SK-N-SH treated with all-trans-retinoic acid at 6 μM for 48 hours (cell line): ENCODE data around the gene RAX2.

ENCODE experiments used
- ATAC-seq: fragments of 200-7000 bp; cut with Tn5 transposase; 3 replicates; pipeline ENCODE4 v1.9.1; 2020; ENCODE audit warnings: mild to moderate bottlenecking, moderate library complexity
- ARNTL ChIP-seq: fragments of 450-650 bp; formaldehyde crosslinking; IDR thresholded peaks from 2 replicates; pipeline ENCODE4 v1.5.0; 2020; ENCODE audit warnings: low read depth, mild to moderate bottlenecking, moderate library complexity, borderline replicate concordance
- BACH2 ChIP-seq: fragments of 250-450 bp; sonication (Bioruptor Pico); IDR thresholded peaks from 2 replicates; pipeline ENCODE4 v1.9.0; 2021; ENCODE audit warnings: mild to moderate bottlenecking, borderline replicate concordance
- CSDC2 ChIP-seq: fragments of 250-450 bp; sonication (Bioruptor Pico); IDR thresholded peaks from 2 replicates; pipeline ENCODE4 v1.5.0; 2020; ENCODE audit warnings: mild to moderate bottlenecking, moderate library complexity
- ESRRG ChIP-seq: fragments of 250-450 bp; sonication (Bioruptor Pico); IDR thresholded peaks from 2 replicates; pipeline ENCODE4 v1.6.1; 2021; ENCODE audit warnings: mild to moderate bottlenecking
- GLIS3 ChIP-seq: fragments of 250-450 bp; sonication (Bioruptor Pico); IDR thresholded peaks from 2 replicates; pipeline ENCODE4 v1.5.0; 2020; ENCODE audit warnings: mild to moderate bottlenecking, moderate library complexity
- ISL1 ChIP-seq: fragments of 250-450 bp; sonication (Bioruptor Pico); IDR thresholded peaks from 2 replicates; pipeline ENCODE4 v2.1.2; 2022; ENCODE audit warnings: mild to moderate bottlenecking, moderate library complexity
- OSR1 ChIP-seq: fragments of 250-450 bp; sonication (Bioruptor Pico); IDR thresholded peaks from 2 replicates; pipeline ENCODE4 v1.8.0; 2022; ENCODE audit warnings: moderate library complexity, mild to moderate bottlenecking, inconsistent platforms
- PPARA ChIP-seq: fragments of 250-450 bp; sonication (Bioruptor Pico); IDR thresholded peaks from 2 replicates; pipeline ENCODE4 v1.5.0; 2020; ENCODE audit warnings: mild to moderate bottlenecking, borderline replicate concordance
- RARB ChIP-seq: fragments of 250-450 bp; sonication (Bioruptor Pico); IDR thresholded peaks from 2 replicates; pipeline ENCODE4 v1.8.0; 2021; ENCODE audit warnings: mild to moderate bottlenecking, moderate library complexity
- SNAI2 ChIP-seq: fragments of 250-450 bp; sonication (Bioruptor Pico); IDR thresholded peaks from 2 replicates; pipeline ENCODE4 v1.5.0; 2020; ENCODE audit warnings: mild to moderate bottlenecking, moderate library complexity
- TCF4 ChIP-seq: fragments of 250-450 bp; sonication (Bioruptor Pico); IDR thresholded peaks from 2 replicates; pipeline ENCODE4 v1.8.0; 2021; ENCODE audit warnings: mild to moderate bottlenecking, moderate library complexity, borderline replicate concordance
- TOX ChIP-seq: fragments of 250-450 bp; sonication (Bioruptor Pico); IDR thresholded peaks from 2 replicates; pipeline ENCODE4 v1.8.0; 2021; ENCODE audit warnings: mild to moderate bottlenecking, moderate library complexity, borderline replicate concordance
- ZC3H10 ChIP-seq: fragments of 250-450 bp; sonication (Bioruptor Pico); IDR thresholded peaks from 2 replicates; pipeline ENCODE4 v1.5.1; 2021; ENCODE audit warnings: mild to moderate bottlenecking, moderate library complexity
- ZFP3 ChIP-seq: fragments of 250-450 bp; sonication (Bioruptor Pico); IDR thresholded peaks from 2 replicates; pipeline ENCODE4 v1.5.0; 2020; ENCODE audit warnings: mild to moderate bottlenecking, moderate library complexity
- ZFP30 ChIP-seq: fragments of 450-650 bp; formaldehyde crosslinking; IDR thresholded peaks from 2 replicates; pipeline ENCODE4 v1.5.0; 2022; ENCODE audit warnings: mild to moderate bottlenecking, moderate library complexity
- ZNF565 ChIP-seq: fragments of 450-650 bp; formaldehyde crosslinking; conservative IDR thresholded peaks from 2 replicates; pipeline ENCODE4 v1.5.0; 2020; ENCODE audit warnings: low read depth, mild to moderate bottlenecking, moderate library complexity
- ZNF70 ChIP-seq: fragments of 450-650 bp; formaldehyde crosslinking; IDR thresholded peaks from 2 replicates; pipeline ENCODE4 v1.5.0; 2020; ENCODE audit warnings: mild to moderate bottlenecking, moderate library complexity
- ZNF8 ChIP-seq: fragments of 450-650 bp; formaldehyde crosslinking; IDR thresholded peaks from 2 replicates; pipeline ENCODE4 v1.5.0; 2020; ENCODE audit warnings: mild to moderate bottlenecking, moderate library complexity
- TF ChIP-seq, protein P1 (sequence below): fragments of 250-450 bp; sonication (Bioruptor Pico); IDR thresholded peaks from 2 replicates; pipeline ENCODE4 v1.8.0; 2021; ENCODE audit warnings: low read depth, mild to moderate bottlenecking, moderate library complexity, borderline replicate concordance
- TF ChIP-seq, protein P2 (sequence below): fragments of 250-450 bp; sonication (Bioruptor Pico); IDR thresholded peaks from 2 replicates; pipeline ENCODE4 v1.8.0; 2020; ENCODE audit warnings: mild to moderate bottlenecking, moderate library complexity, borderline replicate concordance
- TF ChIP-seq, protein P3 (sequence below): fragments of 250-450 bp; sonication (Bioruptor Pico); IDR thresholded peaks from 2 replicates; pipeline ENCODE4 v1.5.1; 2021; ENCODE audit warnings: mild to moderate bottlenecking, moderate library complexity
- TF ChIP-seq, protein P4 (sequence below): fragments of 250-450 bp; sonication (Bioruptor Pico); IDR thresholded peaks from 2 replicates; pipeline ENCODE4 v1.5.1; 2020; ENCODE audit warnings: low read depth, mild to moderate bottlenecking, moderate library complexity
- TF ChIP-seq, protein P5 (sequence below): fragments of 250-450 bp; sonication (Bioruptor Pico); IDR thresholded peaks from 2 replicates; pipeline ENCODE4 v1.5.0; 2020; ENCODE audit warnings: mild to moderate bottlenecking, moderate library complexity

The RAX2 gene

DNA sequence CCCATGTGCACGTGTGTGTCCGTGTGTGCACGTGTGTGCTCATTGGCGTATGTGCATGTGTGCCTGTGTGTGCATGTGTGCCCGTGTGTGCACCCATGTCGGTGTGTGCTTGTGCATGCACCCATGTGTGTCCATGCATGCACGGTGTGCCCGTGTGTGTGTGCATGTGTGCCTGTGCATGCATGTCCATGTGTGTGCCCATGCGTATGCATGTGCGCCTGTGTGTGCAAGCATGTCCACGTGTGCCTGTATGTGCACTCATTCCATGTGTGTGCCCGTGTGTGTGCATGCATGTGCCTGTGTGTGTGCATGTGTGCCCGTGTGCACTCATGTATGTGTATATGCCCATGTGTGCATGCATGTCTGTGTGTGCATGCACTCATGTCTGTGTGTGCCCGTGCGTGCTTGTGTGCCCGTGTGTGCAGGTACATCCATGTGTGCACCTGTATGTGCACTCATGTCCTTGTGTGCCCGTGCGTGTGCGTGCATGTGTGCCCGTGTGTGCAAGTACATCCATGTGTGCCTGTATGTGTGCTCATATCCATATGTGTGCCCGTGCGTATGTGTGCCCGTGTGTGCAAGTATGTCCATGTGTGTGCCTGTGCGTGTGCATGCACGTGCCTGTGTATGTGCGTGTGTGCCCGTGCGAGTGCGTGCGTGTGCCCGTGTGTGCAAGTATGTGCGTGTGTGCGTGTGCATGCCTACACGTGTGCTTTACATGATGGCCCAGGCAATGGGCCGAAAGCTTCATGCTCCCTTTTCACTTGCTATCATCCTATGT, 35.7 kb upstream of the RAX2 start:
- TF ChIP-seq, protein P1, sequence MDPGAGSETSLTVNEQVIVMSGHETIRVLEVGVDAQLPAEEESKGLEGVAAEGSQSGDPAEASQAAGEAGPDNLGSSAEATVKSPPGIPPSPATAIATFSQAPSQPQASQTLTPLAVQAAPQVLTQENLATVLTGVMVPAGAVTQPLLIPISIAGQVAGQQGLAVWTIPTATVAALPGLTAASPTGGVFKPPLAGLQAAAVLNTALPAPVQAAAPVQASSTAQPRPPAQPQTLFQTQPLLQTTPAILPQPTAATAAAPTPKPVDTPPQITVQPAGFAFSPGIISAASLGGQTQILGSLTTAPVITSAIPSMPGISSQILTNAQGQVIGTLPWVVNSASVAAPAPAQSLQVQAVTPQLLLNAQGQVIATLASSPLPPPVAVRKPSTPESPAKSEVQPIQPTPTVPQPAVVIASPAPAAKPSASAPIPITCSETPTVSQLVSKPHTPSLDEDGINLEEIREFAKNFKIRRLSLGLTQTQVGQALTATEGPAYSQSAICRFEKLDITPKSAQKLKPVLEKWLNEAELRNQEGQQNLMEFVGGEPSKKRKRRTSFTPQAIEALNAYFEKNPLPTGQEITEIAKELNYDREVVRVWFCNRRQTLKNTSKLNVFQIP (CRISPR knock-in tag), result no peak
- TF ChIP-seq, protein P2, sequence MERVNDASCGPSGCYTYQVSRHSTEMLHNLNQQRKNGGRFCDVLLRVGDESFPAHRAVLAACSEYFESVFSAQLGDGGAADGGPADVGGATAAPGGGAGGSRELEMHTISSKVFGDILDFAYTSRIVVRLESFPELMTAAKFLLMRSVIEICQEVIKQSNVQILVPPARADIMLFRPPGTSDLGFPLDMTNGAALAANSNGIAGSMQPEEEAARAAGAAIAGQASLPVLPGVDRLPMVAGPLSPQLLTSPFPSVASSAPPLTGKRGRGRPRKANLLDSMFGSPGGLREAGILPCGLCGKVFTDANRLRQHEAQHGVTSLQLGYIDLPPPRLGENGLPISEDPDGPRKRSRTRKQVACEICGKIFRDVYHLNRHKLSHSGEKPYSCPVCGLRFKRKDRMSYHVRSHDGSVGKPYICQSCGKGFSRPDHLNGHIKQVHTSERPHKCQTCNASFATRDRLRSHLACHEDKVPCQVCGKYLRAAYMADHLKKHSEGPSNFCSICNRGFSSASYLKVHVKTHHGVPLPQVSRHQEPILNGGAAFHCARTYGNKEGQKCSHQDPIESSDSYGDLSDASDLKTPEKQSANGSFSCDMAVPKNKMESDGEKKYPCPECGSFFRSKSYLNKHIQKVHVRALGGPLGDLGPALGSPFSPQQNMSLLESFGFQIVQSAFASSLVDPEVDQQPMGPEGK (CRISPR knock-in tag), result no peak
- TF ChIP-seq PPARA (no peak), OSR1 (no peak), TCF4 (CRISPR knock-in tag) (no peak), ISL1 (no peak), ARNTL (no peak), ZFP30 (CRISPR knock-in tag) (no peak), BACH2 (no peak), GLIS3 (CRISPR knock-in tag) (no peak), TOX (CRISPR knock-in tag) (no peak), RARB (CRISPR knock-in tag) (no peak), ZC3H10 (CRISPR knock-in tag) (no peak), ESRRG (CRISPR knock-in tag) (no peak), ZFP3 (CRISPR knock-in tag) (no peak), CSDC2 (CRISPR knock-in tag) (no peak), ZNF565 (CRISPR knock-in tag) (no peak)
- TF ChIP-seq, protein P3, sequence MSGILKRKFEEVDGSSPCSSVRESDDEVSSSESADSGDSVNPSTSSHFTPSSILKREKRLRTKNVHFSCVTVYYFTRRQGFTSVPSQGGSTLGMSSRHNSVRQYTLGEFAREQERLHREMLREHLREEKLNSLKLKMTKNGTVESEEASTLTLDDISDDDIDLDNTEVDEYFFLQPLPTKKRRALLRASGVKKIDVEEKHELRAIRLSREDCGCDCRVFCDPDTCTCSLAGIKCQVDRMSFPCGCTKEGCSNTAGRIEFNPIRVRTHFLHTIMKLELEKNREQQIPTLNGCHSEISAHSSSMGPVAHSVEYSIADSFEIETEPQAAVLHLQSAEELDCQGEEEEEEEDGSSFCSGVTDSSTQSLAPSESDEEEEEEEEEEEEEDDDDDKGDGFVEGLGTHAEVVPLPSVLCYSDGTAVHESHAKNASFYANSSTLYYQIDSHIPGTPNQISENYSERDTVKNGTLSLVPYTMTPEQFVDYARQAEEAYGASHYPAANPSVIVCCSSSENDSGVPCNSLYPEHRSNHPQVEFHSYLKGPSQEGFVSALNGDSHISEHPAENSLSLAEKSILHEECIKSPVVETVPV (CRISPR knock-in tag), result no peak
- TF ChIP-seq, protein P4, sequence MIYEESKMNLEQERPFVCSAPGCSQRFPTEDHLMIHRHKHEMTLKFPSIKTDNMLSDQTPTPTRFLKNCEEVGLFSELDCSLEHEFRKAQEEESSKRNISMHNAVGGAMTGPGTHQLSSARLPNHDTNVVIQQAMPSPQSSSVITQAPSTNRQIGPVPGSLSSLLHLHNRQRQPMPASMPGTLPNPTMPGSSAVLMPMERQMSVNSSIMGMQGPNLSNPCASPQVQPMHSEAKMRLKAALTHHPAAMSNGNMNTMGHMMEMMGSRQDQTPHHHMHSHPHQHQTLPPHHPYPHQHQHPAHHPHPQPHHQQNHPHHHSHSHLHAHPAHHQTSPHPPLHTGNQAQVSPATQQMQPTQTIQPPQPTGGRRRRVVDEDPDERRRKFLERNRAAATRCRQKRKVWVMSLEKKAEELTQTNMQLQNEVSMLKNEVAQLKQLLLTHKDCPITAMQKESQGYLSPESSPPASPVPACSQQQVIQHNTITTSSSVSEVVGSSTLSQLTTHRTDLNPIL, result no peak
- TF ChIP-seq, protein P5, sequence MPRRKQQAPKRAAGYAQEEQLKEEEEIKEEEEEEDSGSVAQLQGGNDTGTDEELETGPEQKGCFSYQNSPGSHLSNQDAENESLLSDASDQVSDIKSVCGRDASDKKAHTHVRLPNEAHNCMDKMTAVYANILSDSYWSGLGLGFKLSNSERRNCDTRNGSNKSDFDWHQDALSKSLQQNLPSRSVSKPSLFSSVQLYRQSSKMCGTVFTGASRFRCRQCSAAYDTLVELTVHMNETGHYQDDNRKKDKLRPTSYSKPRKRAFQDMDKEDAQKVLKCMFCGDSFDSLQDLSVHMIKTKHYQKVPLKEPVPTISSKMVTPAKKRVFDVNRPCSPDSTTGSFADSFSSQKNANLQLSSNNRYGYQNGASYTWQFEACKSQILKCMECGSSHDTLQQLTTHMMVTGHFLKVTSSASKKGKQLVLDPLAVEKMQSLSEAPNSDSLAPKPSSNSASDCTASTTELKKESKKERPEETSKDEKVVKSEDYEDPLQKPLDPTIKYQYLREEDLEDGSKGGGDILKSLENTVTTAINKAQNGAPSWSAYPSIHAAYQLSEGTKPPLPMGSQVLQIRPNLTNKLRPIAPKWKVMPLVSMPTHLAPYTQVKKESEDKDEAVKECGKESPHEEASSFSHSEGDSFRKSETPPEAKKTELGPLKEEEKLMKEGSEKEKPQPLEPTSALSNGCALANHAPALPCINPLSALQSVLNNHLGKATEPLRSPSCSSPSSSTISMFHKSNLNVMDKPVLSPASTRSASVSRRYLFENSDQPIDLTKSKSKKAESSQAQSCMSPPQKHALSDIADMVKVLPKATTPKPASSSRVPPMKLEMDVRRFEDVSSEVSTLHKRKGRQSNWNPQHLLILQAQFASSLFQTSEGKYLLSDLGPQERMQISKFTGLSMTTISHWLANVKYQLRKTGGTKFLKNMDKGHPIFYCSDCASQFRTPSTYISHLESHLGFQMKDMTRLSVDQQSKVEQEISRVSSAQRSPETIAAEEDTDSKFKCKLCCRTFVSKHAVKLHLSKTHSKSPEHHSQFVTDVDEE (CRISPR knock-in tag), result no peak
- no peak for ATAC-seq

DNA sequence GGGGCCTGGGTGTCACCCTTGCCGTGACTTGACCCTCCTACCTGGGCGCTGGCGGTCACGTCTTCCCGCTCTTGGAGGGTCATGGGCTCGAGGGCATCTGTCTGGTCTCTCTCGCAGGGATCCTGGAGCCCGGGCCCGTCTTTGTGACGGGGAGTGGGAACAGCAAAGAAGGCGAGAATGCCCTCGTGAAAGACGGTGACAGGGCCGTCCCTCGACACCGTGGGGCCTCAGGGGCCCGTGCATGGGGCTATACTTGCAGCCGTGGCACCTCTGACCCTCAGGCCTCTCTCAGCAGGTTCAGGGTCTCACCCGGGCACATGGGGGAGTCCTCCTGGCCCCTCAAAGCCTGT, 35.1 kb upstream of the RAX2 start:
- ATAC-seq, result no peak
- TF ChIP-seq CSDC2 (CRISPR knock-in tag) (no peak), ZFP3 (CRISPR knock-in tag) (no peak), ZNF70 (CRISPR knock-in tag) (no peak), ZNF565 (CRISPR knock-in tag) (no peak), SNAI2 (CRISPR knock-in tag) (no peak), PPARA (no peak), ZFP30 (CRISPR knock-in tag) (no peak), ZC3H10 (CRISPR knock-in tag) (no peak), TOX (CRISPR knock-in tag) (no peak), ZNF8 (CRISPR knock-in tag) (no peak), GLIS3 (CRISPR knock-in tag) (no peak), BACH2 (no peak)
- TF ChIP-seq, protein P1 (CRISPR knock-in tag), result no peak
- TF ChIP-seq, protein P3 (CRISPR knock-in tag), result no peak
- TF ChIP-seq, all 23 proteins: peak for 0
